ENCODE results near the gene ASIC3. TPM values are rescaled to one million over a fixed set of nuclear protein-coding genes. Genes with fewer than 3 reads are reported as not detected.
A peak's percentile ranks its signal among the peaks of the same experiment; 100 is the strongest.
"Not testable (repeated sequence)": the region's sequence is repeated elsewhere in the genome, so short reads cannot be mapped to it uniquely, and the experiment has no call there.

The ASIC3 gene
- polyA plus RNA-seq, 3 donors from 2014 or later = not detected

DNA sequence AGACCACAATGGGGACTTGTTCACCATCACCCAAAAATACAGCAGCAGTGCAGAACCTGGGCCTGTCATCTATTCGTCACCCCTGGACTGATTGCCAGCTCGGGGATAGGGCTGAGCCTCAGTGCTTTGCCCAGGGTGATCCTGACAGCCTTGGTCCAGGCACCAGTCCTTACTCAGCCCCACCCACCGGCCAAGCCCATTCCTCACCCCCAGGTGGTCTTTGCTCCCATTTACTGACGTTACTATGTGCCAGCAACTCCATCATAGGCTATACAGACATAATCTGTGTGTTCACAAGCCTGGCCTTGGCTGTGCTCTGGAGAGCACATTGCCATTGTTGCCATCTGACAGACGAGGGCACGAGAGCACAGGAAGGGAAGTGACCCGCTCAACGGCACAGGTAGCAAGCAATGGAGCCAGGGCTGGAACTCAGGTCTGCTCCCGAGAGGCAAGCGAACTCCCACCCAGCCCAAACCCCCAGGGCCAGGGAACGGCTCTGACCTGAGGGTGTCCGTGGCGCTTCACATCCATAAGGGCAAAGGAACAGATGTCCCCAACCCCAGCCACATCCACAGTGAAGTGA, 30.9 kb upstream of the ASIC3 start:
- DNase-seq = no peak
- Mint-ChIP-seq H3K27me3 (ENCODE audit: low read depth in 3 of 3) (peaks cover 30 to 36% (median 33%) of the 10 kb centered on the region in 3 donors), H3K36me3 (no peaks in the 10 kb centered on the region), H3K27ac (peak overlapping the region in 5 of 6 donors; percentile 39 to 86 (median 82)), H3K9me3 (peaks cover 0 to 2% (median 0%) of the 10 kb centered on the region in 6 donors), H3K4me3 (peak overlapping the region; percentile 71 to 85 (median 84)), H3K4me1 (peaks cover 49 to 54% of the 10 kb centered on the region in 2 donors)

- H3K4me1 Mint-ChIP-seq = peaks cover 43 to 49% of the 10 kb centered on the region in 2 donors
- peak; percentile 74 to 76 (median 76) for DNase-seq
- peaks cover 0 to 2% (median 0%) of the 10 kb centered on the region in 6 donors for H3K9me3 Mint-ChIP-seq
- H3K27ac Mint-ChIP-seq = peak overlapping the region in 5 of 6 donors; percentile 39 to 86 (median 82)
- peaks cover 27 to 36% (median 28%) of the 10 kb centered on the region in 3 donors for H3K27me3 Mint-ChIP-seq (ENCODE audit: low read depth in 3 of 3)
- peak overlapping the region; percentile 71 to 85 (median 84) for H3K4me3 Mint-ChIP-seq
- no peaks in the 10 kb centered on the region for H3K36me3 Mint-ChIP-seq
Observed at GRCh38 chr7:151017953-151018420, 30.3 kb upstream of the ASIC3 start.

DNA sequence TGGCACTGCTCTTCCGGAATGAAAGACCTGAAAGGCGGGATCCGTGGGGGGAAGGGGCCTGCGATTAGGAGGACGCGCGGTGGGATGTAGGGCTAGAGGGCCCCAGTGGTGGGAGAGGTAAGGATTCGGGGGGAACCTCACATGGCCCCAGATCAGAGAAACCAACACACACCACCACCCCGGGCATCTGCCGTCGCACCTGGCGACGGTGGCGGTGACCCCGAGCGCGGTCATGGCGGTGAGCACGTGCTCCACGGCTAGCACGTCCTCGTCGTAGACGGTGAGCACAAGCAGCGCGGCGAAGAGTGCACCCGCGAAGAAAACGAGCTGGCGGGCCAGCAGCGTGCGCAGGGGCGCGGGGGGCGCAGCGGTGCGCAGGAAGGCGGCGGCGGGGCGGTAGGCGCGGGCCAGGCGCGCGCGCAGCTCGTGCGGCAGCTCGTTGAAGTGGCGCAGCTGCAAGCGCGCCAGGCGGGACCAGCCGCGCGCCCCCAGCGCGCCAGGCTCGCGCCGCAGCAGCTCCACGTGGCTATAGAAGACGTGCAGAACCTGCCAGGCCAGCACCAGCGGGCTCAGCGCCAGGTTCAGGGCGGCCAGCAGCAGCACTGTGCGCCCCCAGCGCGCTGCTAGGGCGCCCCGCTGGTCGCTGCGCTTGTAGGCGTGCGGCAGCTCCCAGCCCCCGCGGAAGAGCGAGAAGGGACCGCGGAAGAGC, 29.8 kb upstream of the ASIC3 start:
- no peaks in the 10 kb centered on the region for H3K36me3 Mint-ChIP-seq
- H3K27me3 Mint-ChIP-seq (ENCODE audit: low read depth in 3 of 3) = peaks cover 23 to 33% (median 27%) of the 10 kb centered on the region in 3 donors
- peak overlapping the region in 5 of 6 donors; percentile 39 to 86 (median 82) for H3K27ac Mint-ChIP-seq
- peak in 2 of 3 donors; percentile 50 to 52 for DNase-seq
- H3K4me3 Mint-ChIP-seq = peak overlapping the region; percentile 74 to 85 (median 84)
- H3K9me3 Mint-ChIP-seq = peaks cover 0 to 1% (median 0%) of the 10 kb centered on the region in 6 donors
- peaks cover 40 to 47% of the 10 kb centered on the region in 2 donors for H3K4me1 Mint-ChIP-seq

- Mint-ChIP-seq H3K9me3 (no peaks in the 10 kb centered on the region), H3K4me3 (peak overlapping the region; percentile 74 to 84 (median 76)), H3K27ac (peak overlapping the region in 1 of 6 donors; percentile 5), H3K36me3 (no peaks in the 10 kb centered on the region), H3K4me1 (peaks cover 35 to 42% of the 10 kb centered on the region in 2 donors), H3K27me3 (ENCODE audit: low read depth in 3 of 3) (peaks cover 17 to 28% (median 23%) of the 10 kb centered on the region in 3 donors)
- DNase-seq = no peak
Observed at GRCh38 chr7:151019130-151019447, 29.2 kb upstream of the ASIC3 start.

- H3K27me3 Mint-ChIP-seq (ENCODE audit: low read depth in 3 of 3) = peaks cover 11 to 21% (median 18%) of the 10 kb centered on the region in 3 donors
- H3K27ac Mint-ChIP-seq = peak overlapping the region in 1 of 6 donors; percentile 34
- H3K36me3 Mint-ChIP-seq = no peaks in the 10 kb centered on the region
- no peaks in the 10 kb centered on the region for H3K9me3 Mint-ChIP-seq
- H3K4me1 Mint-ChIP-seq = peaks cover 23 to 30% of the 10 kb centered on the region in 2 donors
- H3K4me3 Mint-ChIP-seq = peak overlapping the region in 1 of 5 donors; percentile 13
- no peak for DNase-seq
Observed at GRCh38 chr7:151020231-151020630, 28.1 kb upstream of the ASIC3 start.

- Mint-ChIP-seq H3K9me3 (no peaks in the 10 kb centered on the region), H3K36me3 (no peaks in the 10 kb centered on the region), H3K27me3 (ENCODE audit: low read depth in 3 of 3) (peaks cover 10 to 18% (median 17%) of the 10 kb centered on the region in 3 donors), H3K27ac (no peak overlapping the region), H3K4me1 (peaks cover 19 to 24% of the 10 kb centered on the region in 2 donors), H3K4me3 (no peak overlapping the region)
- DNase-seq = no peak
Observed at GRCh38 chr7:151023232-151023631, 25.1 kb upstream of the ASIC3 start.

GRCh38 chr7:151024435-151025056, 23.8 kb upstream of the ASIC3 start, which contains the start of gene ATG9B:
Gene ATG9B, minus strand, starts transcription at chr7:151024494. Its CDS starts 71 bp downstream, at chr7:151024423.
- no peaks in the 10 kb centered on the region for H3K9me3 Mint-ChIP-seq
- no peak within 1 kb of the TSS for H3K4me3 Mint-ChIP-seq
- H3K27ac Mint-ChIP-seq = peak within 1 kb of the TSS in 3 of 6 donors; percentile 50 to 85 (median 54)
- H3K36me3 Mint-ChIP-seq = peaks cover 2 to 3% (median 3%) of the 10 kb centered on the region in 3 donors
- no peak for DNase-seq
- peaks cover 10 to 16% (median 15%) of the 10 kb centered on the region in 3 donors for H3K27me3 Mint-ChIP-seq (ENCODE audit: low read depth in 3 of 3)
- peaks cover 19 to 20% of the 10 kb centered on the region in 2 donors for H3K4me1 Mint-ChIP-seq

- H3K4me1 Mint-ChIP-seq = peaks cover 22 to 23% of the 10 kb centered on the region in 2 donors
- DNase-seq = no peak
- no peaks in the 10 kb centered on the region for H3K9me3 Mint-ChIP-seq
- H3K36me3 Mint-ChIP-seq = peaks cover 2 to 6% (median 3%) of the 10 kb centered on the region in 3 donors
- H3K27ac Mint-ChIP-seq = peak overlapping the region in 5 of 6 donors; percentile 22 to 99 (median 98)
- H3K4me3 Mint-ChIP-seq = peak overlapping the region in 1 of 5 donors; percentile 13
- H3K27me3 Mint-ChIP-seq (ENCODE audit: low read depth in 3 of 3) = peaks cover 10 to 11% (median 10%) of the 10 kb centered on the region in 3 donors
Observed at GRCh38 chr7:151025924-151026671, 22.2 kb upstream of the ASIC3 start.

- H3K9me3 Mint-ChIP-seq, H3K36me3 Mint-ChIP-seq, DNase-seq: not testable (repeated sequence)
- Mint-ChIP-seq H3K4me3 (peak overlapping the region; percentile 94 to 97 (median 95)), H3K27me3 (ENCODE audit: low read depth in 3 of 3) (peaks cover 8 to 12% (median 10%) of the 10 kb centered on the region in 3 donors), H3K27ac (peak overlapping the region; percentile 97 to 99 (median 98)), H3K4me1 (peaks cover 22 to 23% of the 10 kb centered on the region in 2 donors)
Observed at GRCh38 chr7:151026771-151027727, 21.3 kb upstream of the ASIC3 start.

GRCh38 chr7:151027728-151028130, 20.6 kb upstream of the ASIC3 start:
- DNase-seq, H3K9me3 Mint-ChIP-seq, H3K36me3 Mint-ChIP-seq: not testable (repeated sequence)
- Mint-ChIP-seq H3K27ac (peak overlapping the region; percentile 97 to 99 (median 98)), H3K4me3 (peak overlapping the region; percentile 94 to 97 (median 95)), H3K27me3 (ENCODE audit: low read depth in 3 of 3) (peaks cover 7 to 12% (median 10%) of the 10 kb centered on the region in 3 donors), H3K4me1 (peaks cover 22 to 23% of the 10 kb centered on the region in 2 donors)

DNA sequence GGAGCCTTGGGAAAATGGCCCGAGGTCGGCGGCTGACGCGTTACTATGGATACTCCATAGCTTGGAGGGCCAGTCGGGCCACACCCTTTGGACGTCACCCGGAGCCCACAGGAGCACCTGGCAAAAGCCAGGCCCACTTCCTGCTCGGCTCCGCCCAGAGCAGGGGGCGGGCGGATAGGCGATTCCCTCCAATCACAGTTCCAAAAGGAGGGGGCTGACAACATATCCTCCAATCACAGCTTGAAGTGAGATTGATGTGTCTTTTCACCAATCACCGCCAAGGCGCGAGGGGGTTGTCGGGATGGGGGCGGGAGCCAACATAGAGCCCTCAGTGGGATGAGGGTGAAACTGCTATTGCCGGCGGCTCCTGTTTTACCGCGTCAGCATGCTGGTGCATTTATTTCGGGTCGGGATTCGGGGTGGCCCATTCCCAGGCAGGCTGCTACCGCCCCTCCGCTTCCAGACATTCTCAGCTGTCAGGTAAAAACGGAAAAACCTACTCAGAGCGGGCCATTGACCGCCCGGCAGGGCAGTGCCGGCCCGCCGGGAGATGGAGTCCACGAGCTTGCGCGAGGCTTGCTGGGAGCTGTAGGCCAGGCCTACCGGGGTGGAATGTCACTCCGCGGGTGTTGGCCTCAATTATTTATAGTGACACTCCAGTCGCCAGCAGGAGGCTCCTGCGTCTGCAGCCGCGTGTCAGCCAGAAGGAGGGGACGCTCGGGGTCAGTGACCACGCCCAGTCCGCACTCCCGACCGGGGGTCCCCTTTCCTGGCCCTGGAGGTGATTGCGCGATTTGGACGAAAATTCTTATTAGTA, 20.0 kb upstream of the ASIC3 start, which contains the start of gene ABCB8:
Gene ABCB8 (plus strand): TSS at position 320 of the 817 bp plus-strand sequence. CDS start 66 bp downstream, at position 386.
- peak; percentile 99 for DNase-seq
- H3K27ac Mint-ChIP-seq = peak within 1 kb of the TSS; percentile 97 to 99 (median 98)
- peaks cover 7 to 12% (median 10%) of the 10 kb centered on the region in 3 donors for H3K27me3 Mint-ChIP-seq (ENCODE audit: low read depth in 3 of 3)
- peaks cover 2 to 6% (median 3%) of the 10 kb centered on the region in 3 donors for H3K36me3 Mint-ChIP-seq
- H3K4me3 Mint-ChIP-seq = peak within 1 kb of the TSS; percentile 94 to 97 (median 95)
- H3K9me3 Mint-ChIP-seq = no peaks in the 10 kb centered on the region
- H3K4me1 Mint-ChIP-seq = peaks cover 22 to 23% of the 10 kb centered on the region in 2 donors
